GM19455 (cell line): Measurements from ENCODE around the gene SHH.
"Not testable (repeated sequence)": the region's sequence is repeated elsewhere in the genome, so short reads cannot be mapped to it uniquely, and the experiment has no call there.

Experiments used
- ATAC-seq: cut with Tn5 transposase; IDR thresholded peaks from one replicate; pipeline ENCODE4 v1.9.1; 2021; ENCODE audit not compliant: unreplicated experiment

SHH gene

GRCh38 chr7:155843426-155844018 is 31.3 kb upstream of the SHH start:
- ATAC-seq = no peak

- ATAC-seq = no peak
These were observed 30.4 kb upstream of the SHH start for GRCh38 chr7:155842496-155843265.

GRCh38 chr7:155840909-155841308 is 28.6 kb upstream of the SHH start:
- ATAC-seq = no peak

- no peak for ATAC-seq
These were observed 28.1 kb upstream of the SHH start for GRCh38 chr7:155840262-155840885.

- ATAC-seq = no peak
These were observed 27.2 kb upstream of the SHH start for GRCh38 chr7:155839461-155839860.

GRCh38 chr7:155838312-155838711 is 26.0 kb upstream of the SHH start:
- ATAC-seq = not testable (repeated sequence)

GRCh38 chr7:155837126-155837479 is 24.8 kb upstream of the SHH start:
- ATAC-seq = no peak

- ATAC-seq = no peak
These were observed 24.2 kb upstream of the SHH start for GRCh38 chr7:155836216-155837125.

- ATAC-seq = no peak
These were observed 23.4 kb upstream of the SHH start for GRCh38 chr7:155835446-155836215.

GRCh38 chr7:155834486-155835048 is 22.3 kb upstream of the SHH start:
- ATAC-seq = no peak

- no peak for ATAC-seq
These were observed 21.4 kb upstream of the SHH start for GRCh38 chr7:155833651-155834050.

- ATAC-seq = no peak
These were observed 20.3 kb upstream of the SHH start for GRCh38 chr7:155832581-155832981.

- no peak for ATAC-seq
These were observed 19.7 kb upstream of the SHH start for GRCh38 chr7:155831807-155832524.

- no peak for ATAC-seq
These were observed 18.9 kb upstream of the SHH start for GRCh38 chr7:155830961-155831806.

GRCh38 chr7:155829796-155830470 is 17.7 kb upstream of the SHH start:
- ATAC-seq = no peak

- ATAC-seq = no peak
These were observed 13.1 kb upstream of the SHH start for GRCh38 chr7:155825336-155825735.

- ATAC-seq = no peak
These were observed 12.1 kb upstream of the SHH start for GRCh38 chr7:155824227-155824886.

GRCh38 chr7:155821851-155822250 is 9.6 kb upstream of the SHH start:
- ATAC-seq = no peak
